ENCODE data around the gene SURF6. TPM values are rescaled to one million over a fixed set of nuclear protein-coding genes. Genes with fewer than 3 reads are reported as not detected.

SURF6 gene
- total RNA-seq, 1 experiment from 2014 or later, result 21.2 TPM

GRCh38 chr9:133305731-133306130 lies 30.3 kb downstream of the SURF6 start:
- ChIA-PET POLR2A (ENCODE audit: unreplicated experiment) (no interaction called here), CTCF (no interaction called here)
- intact Hi-C loops (cut with micrococcal nuclease; ENCODE audit: unreplicated experiment), result no loop called here
- H3K36me3 ChIP-seq (ENCODE audit: low read depth), result no peaks in the 10 kb centered on the region
- H3K4me2 ChIP-seq, result no peak overlapping the region
- no peaks in the 10 kb centered on the region for H4K20me1 ChIP-seq (ENCODE audit: insufficient read depth)
- no peak overlapping the region for H3K27ac ChIP-seq
- H2AFZ ChIP-seq, result no peak overlapping the region
- no peaks in the 10 kb centered on the region for H3K9me3 ChIP-seq (ENCODE audit: insufficient read depth, low read depth)
- H3F3A ChIP-seq (ENCODE audit: insufficient read depth, low read depth), result no peaks in the 10 kb centered on the region
- H3K4me3 ChIP-seq, result no peak overlapping the region
- BruUV-seq (replicated peaks), result no TSS peak
- peaks cover 71% of the 10 kb centered on the region for H3K27me3 ChIP-seq (ENCODE audit: insufficient read depth, low read depth)
- no peaks in the 10 kb centered on the region for H3K4me1 ChIP-seq (replicated peaks; ENCODE audit: insufficient read depth)
- TF ChIP-seq CTCF (conservative IDR thresholded peaks at IDR 0.05), result no peak
- TF ChIP-seq EZH2 (IDR thresholded peaks at IDR 0.05; ENCODE audit: low read depth), result no peak
- no peaks in the 10 kb centered on the region for H3K9me2 ChIP-seq (ENCODE audit: insufficient read depth)
- DNase-seq, result no peak
- H3K79me2 ChIP-seq (ENCODE audit: low read depth), result no peaks in the 10 kb centered on the region

DNA sequence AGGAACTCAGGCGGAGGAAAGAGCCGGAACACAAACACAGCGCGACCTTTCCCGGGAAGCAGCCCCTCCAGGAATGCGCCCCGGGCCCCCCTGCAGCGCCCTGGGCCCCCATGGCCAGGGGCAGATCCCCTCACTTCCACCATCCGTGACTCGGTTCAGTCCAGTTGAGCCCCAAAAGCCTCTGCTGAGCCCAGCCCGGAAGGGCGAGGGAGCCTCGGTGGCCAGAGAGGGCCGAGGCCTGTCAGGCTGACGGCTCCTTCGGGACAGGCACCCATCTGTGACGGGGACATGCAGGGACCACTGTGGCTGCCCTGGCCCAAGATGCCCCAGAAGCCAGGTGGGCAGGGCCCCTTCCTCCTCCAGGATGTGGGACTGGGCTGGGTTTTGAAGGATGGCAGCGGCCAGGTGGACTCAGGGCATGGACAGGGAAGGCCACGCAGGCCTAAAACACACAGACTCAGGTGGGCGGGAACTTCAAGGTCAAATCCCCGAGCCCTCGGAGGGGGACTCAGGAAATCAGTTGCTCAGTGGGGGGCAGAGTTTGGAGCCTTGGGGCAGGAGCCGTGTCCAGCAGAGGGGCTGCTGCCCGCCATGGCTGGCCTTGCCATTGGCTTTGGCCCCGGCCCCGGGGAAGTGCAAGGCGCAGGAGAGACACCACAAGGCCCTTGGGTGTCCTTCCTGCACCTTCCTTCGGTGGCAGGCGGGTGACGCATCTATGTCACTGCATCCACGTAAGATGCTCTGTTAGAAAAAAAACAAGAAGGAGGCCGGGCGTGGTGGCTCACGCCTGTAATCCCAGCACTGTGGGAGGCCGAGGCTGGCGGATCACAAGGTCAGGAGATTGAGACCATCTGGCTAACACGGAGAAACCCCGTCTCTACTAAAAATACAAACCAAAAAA lies 31.3 kb downstream of the SURF6 start:
- Histone ChIP-seq H3K36me3 (ENCODE audit: low read depth) (no peaks in the 10 kb centered on the region), H3F3A (ENCODE audit: insufficient read depth, low read depth) (no peaks in the 10 kb centered on the region), H2AFZ (no peak overlapping the region), H3K27ac (no peak overlapping the region), H3K4me2 (no peak overlapping the region), H3K4me1 (replicated peaks; ENCODE audit: insufficient read depth) (no peaks in the 10 kb centered on the region), H4K20me1 (ENCODE audit: insufficient read depth) (no peaks in the 10 kb centered on the region), H3K9me3 (ENCODE audit: insufficient read depth, low read depth) (no peaks in the 10 kb centered on the region), H3K79me2 (ENCODE audit: low read depth) (no peaks in the 10 kb centered on the region), H3K9me2 (ENCODE audit: insufficient read depth) (no peaks in the 10 kb centered on the region), H3K27me3 (ENCODE audit: insufficient read depth, low read depth) (peaks cover 73% of the 10 kb centered on the region), H3K4me3 (no peak overlapping the region)
- TF ChIP-seq EZH2 (IDR thresholded peaks at IDR 0.05; ENCODE audit: low read depth), result no peak
- TF ChIP-seq CTCF (conservative IDR thresholded peaks at IDR 0.05), result no peak
- DNase-seq, result no peak
- no TSS peak for BruUV-seq (replicated peaks)
- ChIA-PET POLR2A (ENCODE audit: unreplicated experiment) (no interaction called here), CTCF (no interaction called here)
- intact Hi-C loops (cut with micrococcal nuclease; ENCODE audit: unreplicated experiment), result no loop called here

DNA sequence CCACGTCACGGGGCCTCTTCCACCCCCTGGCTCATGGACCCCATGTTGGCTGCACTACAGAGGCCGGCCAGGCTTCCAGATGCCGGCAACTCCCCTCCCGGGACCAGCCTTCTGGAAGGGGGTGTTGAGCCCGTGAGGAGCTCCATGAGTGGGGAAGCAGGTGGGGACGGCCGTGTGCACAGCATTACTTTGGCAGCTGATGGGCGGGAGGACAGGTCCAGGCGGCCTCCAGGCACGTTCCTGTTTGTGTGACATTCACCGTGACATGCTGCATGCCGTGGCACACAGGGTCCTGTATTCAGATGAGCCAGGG lies 31.9 kb downstream of the SURF6 start:
- Histone ChIP-seq H3K4me2 (no peak overlapping the region), H4K20me1 (ENCODE audit: insufficient read depth) (no peaks in the 10 kb centered on the region), H3K4me1 (replicated peaks; ENCODE audit: insufficient read depth) (no peaks in the 10 kb centered on the region), H2AFZ (no peak overlapping the region), H3K27me3 (ENCODE audit: insufficient read depth, low read depth) (peaks cover 72% of the 10 kb centered on the region), H3K36me3 (ENCODE audit: low read depth) (no peaks in the 10 kb centered on the region), H3K79me2 (ENCODE audit: low read depth) (no peaks in the 10 kb centered on the region), H3K9me3 (ENCODE audit: insufficient read depth, low read depth) (no peaks in the 10 kb centered on the region), H3K9me2 (ENCODE audit: insufficient read depth) (no peaks in the 10 kb centered on the region), H3F3A (ENCODE audit: insufficient read depth, low read depth) (no peaks in the 10 kb centered on the region), H3K4me3 (no peak overlapping the region), H3K27ac (no peak overlapping the region)
- ChIA-PET POLR2A (ENCODE audit: unreplicated experiment) (no interaction called here), CTCF (no interaction called here)
- intact Hi-C loops (cut with micrococcal nuclease; ENCODE audit: unreplicated experiment), result no loop called here
- BruUV-seq (replicated peaks), result no TSS peak
- TF ChIP-seq EZH2 (IDR thresholded peaks at IDR 0.05; ENCODE audit: low read depth) (no peak), CTCF (conservative IDR thresholded peaks at IDR 0.05) (no peak)
- DNase-seq, result no peak
